TTC549 (cell line): ENCODE measurements around the gene CBY1.
"Not testable (repeated sequence)": the region's sequence is repeated elsewhere in the genome, so short reads cannot be mapped to it uniquely, and the experiment has no call there.

Experiments
- FAIRE-seq: peaks from 2 replicates; lab custom pipeline; 2012; peaks lifted over from hg19 to GRCh38; lab: Jason Lieb, UNC

Gene CBY1

GRCh38 chr22:38656256-38657044 lies at the start of gene CBY1, which contains the start of gene FAM227A:
Gene CBY1, plus strand, starts transcription at chr22:38656638. Its CDS starts 11,417 bp downstream, at chr22:38668055.
Gene FAM227A, minus strand, starts transcription at chr22:38656392. Its CDS starts 6,224 bp downstream, at chr22:38650168.
- FAIRE-seq = no peak

- no peak for FAIRE-seq
Observed at GRCh38 chr22:38607680-38608079, 48.8 kb upstream of the CBY1 start.

GRCh38 chr22:38608992-38609750 lies 47.3 kb upstream of the CBY1 start:
- FAIRE-seq = no peak

GRCh38 chr22:38610234-38610633 lies 46.2 kb upstream of the CBY1 start:
- no peak for FAIRE-seq

- no peak for FAIRE-seq
Observed at GRCh38 chr22:38611559-38611958, 44.9 kb upstream of the CBY1 start.

- no peak for FAIRE-seq
Observed at GRCh38 chr22:38612217-38613006, 44.0 kb upstream of the CBY1 start.

GRCh38 chr22:38613588-38613987 lies 42.9 kb upstream of the CBY1 start:
- FAIRE-seq = no peak

GRCh38 chr22:38614332-38615063 lies 41.9 kb upstream of the CBY1 start:
- FAIRE-seq = no peak

GRCh38 chr22:38615064-38615405 lies 41.4 kb upstream of the CBY1 start:
- FAIRE-seq = not testable (repeated sequence)

GRCh38 chr22:38618258-38618657 lies 38.2 kb upstream of the CBY1 start:
- no peak for FAIRE-seq

GRCh38 chr22:38618682-38619081 lies 37.8 kb upstream of the CBY1 start:
- no peak for FAIRE-seq

GRCh38 chr22:38623351-38623750 lies 33.1 kb upstream of the CBY1 start:
- no peak for FAIRE-seq

GRCh38 chr22:38628444-38628843 lies 28.0 kb upstream of the CBY1 start:
- no peak for FAIRE-seq

- FAIRE-seq = no peak
Observed at GRCh38 chr22:38629108-38629507, 27.3 kb upstream of the CBY1 start.

GRCh38 chr22:38631724-38632123 lies 24.7 kb upstream of the CBY1 start:
- FAIRE-seq = no peak

GRCh38 chr22:38632528-38632927 lies 23.9 kb upstream of the CBY1 start:
- FAIRE-seq = no peak

GRCh38 chr22:38638216-38638615 lies 18.2 kb upstream of the CBY1 start:
- FAIRE-seq = no peak

- no peak for FAIRE-seq
Observed at GRCh38 chr22:38638728-38639127, 17.7 kb upstream of the CBY1 start.

GRCh38 chr22:38641476-38642040 lies 14.9 kb upstream of the CBY1 start:
- FAIRE-seq = no peak

- FAIRE-seq = not testable (repeated sequence)
Observed at GRCh38 chr22:38644245-38644644, 12.2 kb upstream of the CBY1 start.

- FAIRE-seq = no peak
Observed at GRCh38 chr22:38645430-38645829, 11.0 kb upstream of the CBY1 start.
